GM12878 (cell line): ENCODE data around the gene SYT12. TPM values are rescaled to one million over a fixed set of nuclear protein-coding genes. Genes with fewer than 3 reads are reported as not detected.
A peak's percentile ranks its signal among the peaks of the same experiment; 100 is the strongest.

Experiments used
- ATAC-seq: fragments of 200-7000 bp; cut with Tn5 transposase; 3 replicates; pipeline ENCODE4 v1.9.1; 2020; ENCODE audit warnings: mild to moderate bottlenecking, moderate library complexity
- BruUV-seq: library from RNA; stranded (reverse); fragments of 400-500 nt; replicated peaks from 2 replicates; lab custom pipeline; 2021; lab: Mats Ljungman, UMichigan
- CTCF ChIA-PET: fragments of 300-600 bp; sonication (Branson Sonifier 250); formaldehyde crosslinking; extraction: SDS; loops from one replicate; lab custom pipeline; 2021; ENCODE audit warnings: inconsistent platforms; lab: Yijun Ruan, JAX
- POLR2A ChIA-PET: fragments of 350-600 bp; formaldehyde crosslinking; extraction: SDS; loops from one replicate; lab custom pipeline; 2021; ENCODE audit warnings: inconsistent platforms; lab: Charles Lee
- RAD21 ChIA-PET: fragments of 300-600 bp; sonication (Branson Sonifier 250); formaldehyde crosslinking; loops from one replicate; lab custom pipeline; 2023; ENCODE audit warnings: antibody characterized with exemption; ENCODE audit not compliant: unreplicated experiment; lab: Charles Lee
- SMC1A ChIA-PET: fragments of 300-600 bp; sonication (Branson Sonifier 250); formaldehyde crosslinking; loops from one replicate; lab custom pipeline; 2023; ENCODE audit not compliant: unreplicated experiment, uncharacterized antibody; lab: Charles Lee
- DNase-seq: peaks from one replicate; pipeline ENCODE4 v3.0.0-alpha.2; 2011; ENCODE audit warnings: low read depth, low spot score
- FAIRE-seq: peaks from 3 replicates; lab custom pipeline; 2011; peaks lifted over from hg19 to GRCh38; lab: Jason Lieb, UNC
- H2AFZ ChIP-seq: 2 replicates; pipeline ENCODE4 v1.6.0; 2011; ENCODE audit warnings: low read depth, low read length, control low read depth; ENCODE audit not compliant: control insufficient read depth
- H3K27ac ChIP-seq: 2 replicates; pipeline ENCODE4 v1.5.1; 2011; ENCODE audit warnings: control low read depth; ENCODE audit not compliant: control insufficient read depth, insufficient read depth
- H3K27me3 ChIP-seq, 2 experiments: replicated peaks in 1 of 2; 2 replicates each; pipeline versions ENCODE4 v1.6.0 to v1.6.1; 2011; ENCODE audit warnings: low read length in 1 of 2; ENCODE audit not compliant: control insufficient read depth in 2 of 2, insufficient read depth in 2 of 2
- H3K36me3 ChIP-seq, 2 experiments: 2 replicates each; pipeline ENCODE4 v1.5.1; 2011; ENCODE audit warnings: low read length in 1 of 2; ENCODE audit not compliant: control insufficient read depth in 2 of 2, insufficient read depth in 2 of 2
- H3K4me1 ChIP-seq: 2 replicates; pipeline ENCODE4 v1.6.1; 2011; ENCODE audit warnings: mild to moderate bottlenecking, low read length, moderate library complexity, mixed read lengths; ENCODE audit not compliant: control insufficient read depth, insufficient read depth
- H3K4me2 ChIP-seq: 2 replicates; pipeline ENCODE4 v1.6.0; 2011; ENCODE audit warnings: control low read depth; ENCODE audit not compliant: control insufficient read depth, insufficient read depth
- H3K4me3 ChIP-seq: fragments of 200-600 bp; sonication (generic); 2 replicates; pipeline ENCODE4 v1.5.1; 2016
- H3K79me2 ChIP-seq: 2 replicates; pipeline ENCODE4 v1.6.0; 2011; ENCODE audit warnings: low read length; ENCODE audit not compliant: control insufficient read depth, insufficient read depth
- H3K9ac ChIP-seq: 2 replicates; pipeline ENCODE4 v1.8.0; 2011; ENCODE audit warnings: low read length, control low read depth, mixed read lengths; ENCODE audit not compliant: control insufficient read depth, insufficient read depth
- H3K9me3 ChIP-seq: replicated peaks from 3 replicates; pipeline ENCODE4 v1.5.1; 2011; ENCODE audit warnings: mild to moderate bottlenecking, low read length; ENCODE audit not compliant: control insufficient read depth, insufficient read depth
- H4K20me1 ChIP-seq: 2 replicates; pipeline ENCODE4 v1.6.0; 2011; ENCODE audit not compliant: control insufficient read depth, insufficient read depth
- HDAC6 ChIP-seq: fragments of 200-600 bp; sonication (generic); IDR thresholded peaks from one replicate; pipeline ENCODE4 v1.8.0; 2017; ENCODE audit warnings: antibody characterized with exemption; ENCODE audit not compliant: unreplicated experiment
- SUZ12 ChIP-seq: fragments of 200-600 bp; sonication (generic); IDR thresholded peaks from one replicate; pipeline ENCODE4 v1.6.1; 2018; ENCODE audit warnings: antibody characterized with exemption, mild to moderate bottlenecking; ENCODE audit not compliant: unreplicated experiment
- ZNF24 ChIP-seq: fragments of 450-650 bp; IDR thresholded peaks from 2 replicates; pipeline ENCODE4 v1.6.1; 2017; ENCODE audit warnings: antibody characterized with exemption, mild to moderate bottlenecking
- WGBS: methylation state at CpG from one replicate; pipeline ENCODE4 v1.1.6; 2016; ENCODE audit warnings: low lambda C conversion rate; ENCODE audit not compliant: insufficient replicate concordance, insufficient coverage; ENCODE audit errors: missing lambda C conversion rate; 5-methylcytosine and 5-hydroxymethylcytosine counted together
- in situ Hi-C: fragments of 300-500 bp; cut with MboI; formaldehyde crosslinking; loops from 9 replicates; pipeline ENCODE4 v1.14.3; 2018; ENCODE audit warnings: mixed read lengths
- intact Hi-C: fragments of 100-400 bp; cut with micrococcal nuclease; formaldehyde crosslinking; loops from one replicate; pipeline ENCODE4 v1.14.2; 2022; ENCODE audit not compliant: unreplicated experiment
- polyA plus RNA-seq, 11 experiments: library from polyadenylated mRNA; depleted of rRNA in 4 of 11; unstranded in 6 of 11; stranded (reverse) in 5 of 11; fragments of >200 nt; fragmentation: Nextera tagmentation in 4 of 11; fragmentation: Illumina TruSeq in 1 of 11; extraction: Ambion mirVana in 4 of 11; extraction: Trizol in 1 of 11; gene quantifications; 1 replicate in 1 of 11; 2 replicates in 10 of 11; pipeline versions ENCODE4 v1.2.1 to v1.2.3, GENCODE V29; 2011 to 2016; ENCODE audit warnings: inconsistent platforms in 2 of 11, missing spikeins in 2 of 11, low read depth in 1 of 11
- total RNA-seq, 4 experiments: library from RNA; depleted of rRNA in 3 of 4; stranded (reverse); fragments of >200 nt in 3 of 4; fragmentation: Illumina TruSeq in 1 of 4; extraction: Trizol in 1 of 4; gene quantifications; 2 replicates each; pipeline versions ENCODE4 v1.2.1 to v1.2.3, GENCODE V29; 2013 to 2021
- TF ChIP-seq, protein P1 (sequence below): IDR thresholded peaks from 2 replicates; pipeline ENCODE4 v1.6.1; 2012; ENCODE audit warnings: low read depth, low read length, improper control_type of control experiment

Gene SYT12
- total and polyA plus RNA-seq, 10 of the 15 experiments (the other 5 are each of a cell fraction or from before 2014, with no cell fraction given) = 0.02 to 2.3 (median 0.84) TPM; not detected in 1

DNA sequence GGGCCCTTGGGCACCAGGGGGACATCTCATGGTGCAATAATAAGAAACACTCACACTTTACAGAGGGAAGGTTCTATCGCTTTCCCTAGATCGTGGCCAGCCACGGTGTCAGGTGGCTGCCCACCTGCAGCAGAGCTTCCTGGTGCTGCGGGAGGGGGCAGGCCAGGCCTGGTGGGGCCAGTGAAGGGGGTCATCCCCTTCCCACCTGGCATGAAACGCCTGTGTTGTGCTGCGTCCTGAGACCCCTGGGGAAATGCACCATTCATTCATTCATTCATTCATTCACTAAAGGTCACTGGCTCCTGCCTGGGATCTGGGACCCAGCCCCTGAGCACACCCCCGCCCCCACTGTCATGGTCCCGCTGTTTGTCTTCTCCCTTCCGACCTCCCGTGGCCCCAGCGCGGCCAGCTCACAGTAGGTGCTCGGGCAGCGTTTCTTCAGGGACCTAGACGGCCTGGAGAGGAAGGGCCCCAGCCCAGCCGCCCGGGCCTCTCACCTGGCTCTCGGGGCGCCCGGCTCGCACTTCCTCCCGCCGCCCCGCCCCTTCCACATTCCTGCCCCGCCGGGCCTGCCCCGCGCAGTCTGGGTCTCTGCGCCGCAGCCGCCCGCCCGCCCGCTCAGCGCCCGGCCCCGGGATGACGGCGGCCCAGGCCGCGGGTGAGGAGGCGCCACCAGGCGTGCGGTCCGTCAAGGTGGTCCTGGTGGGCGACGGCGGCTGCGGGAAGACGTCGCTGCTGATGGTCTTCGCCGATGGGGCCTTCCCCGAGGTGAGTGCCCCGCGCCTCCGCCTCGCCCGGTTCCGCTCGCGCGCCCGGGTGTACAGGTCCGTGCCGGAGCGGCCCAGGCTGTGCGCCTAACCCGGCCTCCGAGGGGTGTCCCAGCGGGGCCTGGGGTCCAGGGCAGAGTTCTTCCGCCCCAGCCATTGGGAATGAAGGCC, 33.6 kb downstream of the SYT12 start, which contains the start of gene RHOD:
RHOD (plus strand) TSS at position 581 of the 938 bp plus-strand sequence; CDS start at position 637, 56 bp downstream.
- Histone ChIP-seq H3K4me3 (peak within 1 kb of the TSS; percentile 54; the same call in 1 of the 2 replicates), H3K27ac (no peak within 1 kb of the TSS), H3K27me3 (no peaks in the 10 kb centered on the region), H3K4me1 (peaks cover 10% of the 10 kb centered on the region), H3K79me2 (no peaks in the 10 kb centered on the region), H3K36me3 (no peaks in the 10 kb centered on the region), H3K9me3 (no peaks in the 10 kb centered on the region), H4K20me1 (no peaks in the 10 kb centered on the region), H2AFZ (peak within 1 kb of the TSS; percentile 61), H3K9ac (peak within 1 kb of the TSS; percentile 58; the same call in 1 of the 2 replicates), H3K4me2 (peak within 1 kb of the TSS; percentile 97)
- in situ Hi-C loops = no loop called here
- no TSS peak for BruUV-seq
- DNase-seq (no peak), FAIRE-seq (no peak), ATAC-seq (peak; percentile 51)
- POLR2A ChIA-PET = no interaction called here
- CTCF ChIA-PET = interaction anchor here (1.2 to 5.9 kb wide), 2 partner anchors 18 to 207 kb away, joined by 3 to 55 read pairs; no protein-coding TSS in a partner anchor
- RAD21 ChIA-PET = interaction anchor here (1.2 kb wide), 1 partner anchor 261 kb away, joined by 3 read pairs; no protein-coding TSS in a partner anchor
- intact Hi-C loops = no loop called here
- SMC1A ChIA-PET = no interaction called here
- 6% methylated on average over 42 of the region's 72 CpGs for WGBS
- peak; percentile 56 for TF ChIP-seq HDAC6
- TF ChIP-seq ZNF24 = peak; percentile 80
- TF ChIP-seq, protein P1, sequence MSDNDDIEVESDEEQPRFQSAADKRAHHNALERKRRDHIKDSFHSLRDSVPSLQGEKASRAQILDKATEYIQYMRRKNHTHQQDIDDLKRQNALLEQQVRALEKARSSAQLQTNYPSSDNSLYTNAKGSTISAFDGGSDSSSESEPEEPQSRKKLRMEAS = no peak
- no peak for TF ChIP-seq SUZ12
